CD4-positive, alpha-beta T cell treated with Interleukin-1 beta for 1 hour (primary cell): ENCODE results near the gene GALE.
"Not testable (repeated sequence)": the region's sequence is repeated elsewhere in the genome, so short reads cannot be mapped to it uniquely, and the experiment has no call there.

Experiments
- DNase-seq, 2 donors: peaks; one replicate each; pipeline ENCODE4 v3.0.0-alpha.2; 2020 to 2022

Gene GALE

DNA sequence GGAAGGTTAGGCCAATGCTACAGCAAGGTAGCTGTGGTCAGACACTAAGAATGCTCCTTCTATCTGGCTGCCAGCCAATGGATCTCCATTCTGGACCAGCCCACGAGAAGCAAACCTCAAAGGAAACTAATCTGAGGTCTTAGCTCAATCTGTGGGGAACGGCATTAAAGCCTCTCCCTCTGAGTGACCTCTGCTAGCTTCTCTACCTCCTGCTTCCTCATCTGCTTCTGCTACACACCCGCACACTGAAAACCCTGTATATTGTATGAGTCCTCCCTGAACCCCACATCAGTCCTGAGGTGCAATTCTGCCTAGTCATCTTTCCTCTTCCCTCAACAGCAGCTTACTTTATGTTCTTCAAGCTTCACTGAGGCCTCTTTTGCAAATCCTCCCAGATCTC is 6.9 kb upstream of the GALE start:
- DNase-seq = no peak

DNA sequence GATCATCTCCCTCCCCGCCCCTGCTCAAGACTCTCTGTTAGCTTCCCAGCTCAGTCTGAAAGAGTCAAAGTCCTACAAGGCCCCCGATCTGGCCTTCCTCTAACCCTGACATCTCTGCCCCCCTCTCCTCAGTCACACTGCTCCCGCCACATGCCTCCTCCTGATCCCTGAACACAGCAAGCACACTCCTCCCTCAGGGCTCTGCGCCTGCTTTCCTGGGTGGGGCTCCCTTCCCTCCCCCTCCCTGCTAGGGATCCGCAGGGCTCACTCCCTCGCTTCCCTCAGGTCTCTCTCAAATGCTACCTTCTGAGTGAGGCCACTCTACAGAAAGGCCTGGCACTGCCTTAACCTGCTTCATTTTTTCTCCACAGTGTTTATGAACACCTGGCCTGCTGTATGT is 5.7 kb upstream of the GALE start:
- DNase-seq = no peak

DNA sequence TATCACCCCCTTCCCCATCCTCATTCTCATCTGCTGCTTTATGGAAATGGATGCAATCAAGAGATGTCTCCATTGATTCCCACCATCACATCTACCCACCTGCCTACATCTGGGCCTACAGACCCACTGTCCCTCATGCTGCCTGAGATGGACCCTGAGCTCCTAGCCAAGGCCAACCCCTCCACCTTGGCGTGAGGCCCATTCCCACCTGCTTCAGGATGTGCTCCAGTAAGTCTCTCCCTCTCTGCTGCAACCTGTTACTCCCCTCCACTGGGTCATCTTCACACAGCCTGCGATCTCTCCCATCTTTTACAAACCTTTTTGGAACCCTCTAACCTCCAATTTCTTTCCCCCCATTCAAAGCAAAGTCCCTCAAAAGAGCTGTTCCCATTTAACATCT is 4.5 kb upstream of the GALE start:
- no peak for DNase-seq

DNA sequence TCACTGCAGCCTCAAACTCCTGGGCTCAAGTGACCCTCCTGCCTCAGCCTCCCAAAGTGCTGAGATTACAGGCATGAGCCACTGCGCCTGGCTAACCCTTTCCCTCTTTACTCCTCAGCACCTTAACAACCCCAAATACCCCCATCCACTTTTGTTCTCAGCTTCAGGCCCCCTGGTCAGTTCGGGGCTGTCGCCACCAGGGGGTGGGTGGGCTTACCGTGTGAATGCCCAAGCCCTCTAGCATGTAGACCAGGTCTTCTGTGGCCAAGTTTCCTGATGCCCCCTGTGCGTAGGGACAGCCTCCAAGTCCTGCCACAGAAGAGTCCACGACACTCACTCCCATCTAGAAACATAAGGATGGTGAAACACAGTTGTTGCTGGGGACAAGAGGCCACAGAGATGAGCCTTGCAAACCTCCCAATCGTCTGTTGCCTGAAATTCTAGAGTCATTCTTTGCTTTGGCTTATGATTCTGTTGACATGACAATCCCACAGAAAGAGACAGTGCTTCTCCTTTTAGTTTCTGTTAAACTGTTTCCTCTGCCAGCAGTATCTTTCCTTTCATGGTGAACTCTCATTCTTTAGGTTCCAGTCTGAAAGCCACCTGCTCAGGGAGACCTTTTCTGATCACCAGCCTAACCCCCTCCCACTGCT is 3.8 kb upstream of the GALE start:
- no peak for DNase-seq

DNA sequence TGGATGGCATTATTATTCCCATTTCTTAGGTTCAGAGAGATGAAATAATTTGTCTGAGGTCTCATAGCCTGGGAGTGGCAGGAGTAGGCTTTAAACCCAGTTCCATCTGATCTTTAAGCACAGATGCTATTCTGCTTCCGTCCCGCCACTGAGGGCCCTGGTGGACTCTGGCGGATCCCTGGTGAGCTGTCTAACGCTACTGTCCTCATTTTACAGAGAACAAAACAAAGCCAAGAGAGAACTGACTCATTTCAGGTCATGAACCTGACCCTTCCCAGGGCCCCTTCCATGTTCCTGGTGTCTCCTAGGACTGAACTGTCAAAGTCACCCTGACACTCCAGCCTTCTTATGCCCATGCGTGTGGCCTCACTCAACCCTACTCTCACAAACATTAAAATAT is 3.1 kb upstream of the GALE start:
- no peak for DNase-seq

DNA sequence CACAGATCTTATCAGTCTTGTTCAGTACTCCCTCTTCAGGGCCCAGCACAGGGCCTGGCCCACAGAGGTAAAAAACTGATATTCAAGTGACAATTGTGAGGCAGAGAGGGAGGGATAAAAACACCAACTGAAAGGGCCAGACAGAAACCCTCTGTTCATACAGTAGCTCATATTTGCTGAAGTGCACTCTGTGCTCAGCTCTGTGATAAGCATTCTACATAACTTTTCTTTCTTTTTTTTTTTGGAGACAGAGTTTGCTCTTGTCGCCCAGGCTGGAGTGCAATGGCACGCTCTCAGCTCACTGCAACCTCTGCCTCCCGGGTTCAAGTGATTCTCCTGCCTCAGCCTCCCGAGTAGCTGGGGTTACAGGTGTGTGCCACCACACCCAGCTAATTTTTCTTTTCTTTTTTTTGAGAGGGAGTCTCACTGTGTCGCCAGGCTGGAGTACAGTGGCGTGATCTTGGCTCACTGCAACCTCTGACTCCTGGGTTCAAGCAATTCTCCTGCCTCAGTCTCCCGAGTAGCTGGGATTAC is 2.3 kb upstream of the GALE start:
- DNase-seq = not testable (repeated sequence)

DNA sequence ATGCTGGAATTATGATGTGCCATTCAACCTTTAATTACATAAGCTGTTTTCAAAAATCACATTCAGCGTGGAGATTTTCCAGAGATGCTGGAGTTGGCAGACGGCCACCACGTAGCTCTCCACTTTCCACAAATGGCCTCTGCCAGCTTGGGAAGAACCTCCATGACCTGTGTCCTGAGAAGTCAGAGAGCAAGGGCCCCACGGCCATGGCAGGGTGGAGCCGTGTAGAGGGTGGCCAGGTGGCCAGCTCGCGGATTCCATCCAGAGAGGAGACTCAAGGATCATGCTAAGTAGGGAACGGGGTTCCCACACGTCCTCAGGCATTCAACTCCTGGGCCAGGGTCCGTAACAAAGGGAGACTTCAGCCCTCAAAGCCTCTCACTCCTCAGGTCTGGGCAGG is 1.3 kb upstream of the GALE start:
- no peak for DNase-seq

DNA sequence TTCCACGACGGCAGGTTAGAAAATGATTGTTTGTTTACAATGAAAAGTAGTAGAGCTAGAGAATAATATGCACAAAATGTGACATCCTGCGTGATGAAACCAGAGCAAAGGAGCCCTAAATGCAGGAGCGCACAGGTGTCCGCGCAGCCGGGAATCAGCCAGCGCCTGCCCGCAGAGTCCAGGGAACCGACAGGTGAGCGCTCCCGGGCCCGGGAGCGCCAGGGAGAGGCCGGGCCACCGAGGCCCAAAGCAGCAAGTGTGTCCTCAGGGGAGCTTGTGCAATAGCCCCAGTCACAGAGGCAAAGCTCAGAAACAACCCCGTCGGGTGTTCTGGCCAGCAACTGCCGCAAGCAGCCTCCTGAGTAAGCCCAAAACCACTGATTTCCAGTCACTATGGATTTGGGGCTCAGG is 789 bp upstream of the GALE start:
- DNase-seq = no peak

DNA sequence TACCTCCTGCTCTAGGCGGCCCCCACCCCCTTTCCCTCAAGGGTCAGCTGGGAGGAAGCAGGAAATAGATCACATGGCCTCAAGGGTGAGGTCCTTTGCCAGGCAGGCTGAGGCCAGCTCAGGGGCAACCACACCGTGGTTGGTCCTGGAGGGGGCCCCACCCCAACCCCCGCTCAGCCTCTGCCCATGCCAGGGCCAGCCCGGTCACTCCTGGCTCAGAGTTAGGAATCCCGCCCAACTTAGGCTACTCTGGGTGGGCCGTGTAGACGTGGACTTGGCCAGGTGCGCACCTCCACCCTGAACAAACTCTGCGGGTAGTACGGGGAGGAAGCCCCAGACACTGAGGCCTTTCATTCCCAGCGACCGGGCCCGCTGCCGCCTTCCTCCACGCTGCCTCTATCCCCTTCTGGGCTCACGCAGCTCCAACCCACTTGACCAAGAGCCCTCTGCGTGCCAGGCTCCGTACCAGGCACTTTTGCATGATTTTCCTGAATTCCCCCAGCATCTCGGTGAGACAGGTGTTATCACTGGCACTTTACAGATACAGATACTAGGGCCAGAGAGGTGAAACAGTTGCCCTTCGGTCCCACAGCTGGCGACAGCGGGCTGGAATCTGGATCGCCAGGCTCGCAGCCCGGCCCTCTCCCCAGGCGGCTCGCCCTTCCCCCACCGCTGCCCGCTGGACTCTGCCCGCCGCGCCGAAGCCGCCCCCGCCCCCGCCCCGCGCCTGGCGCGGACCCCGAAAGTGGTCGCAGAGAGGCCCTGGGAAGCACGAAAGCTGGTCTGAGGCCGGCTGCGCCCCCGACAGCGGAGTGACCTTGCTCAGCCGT is 769 bp downstream of the GALE start:
- peak; percentile 31 to 47 for DNase-seq

DNA sequence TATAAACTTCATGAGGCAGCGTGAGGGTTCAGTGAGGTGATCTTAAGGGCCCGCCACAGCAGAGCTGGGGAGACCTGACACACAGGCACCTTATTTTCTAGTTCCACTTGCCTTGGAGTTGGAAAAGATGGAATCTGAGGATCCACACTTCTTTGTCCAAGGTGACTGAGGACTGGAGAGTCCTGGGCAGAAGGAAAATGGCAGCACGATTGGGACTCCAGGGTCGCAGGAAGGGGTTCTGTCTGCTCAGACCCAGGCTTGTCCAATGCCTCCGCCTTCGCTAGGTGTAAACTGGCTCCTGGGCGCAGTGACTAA is 1.3 kb downstream of the GALE start:
- no peak for DNase-seq

DNA sequence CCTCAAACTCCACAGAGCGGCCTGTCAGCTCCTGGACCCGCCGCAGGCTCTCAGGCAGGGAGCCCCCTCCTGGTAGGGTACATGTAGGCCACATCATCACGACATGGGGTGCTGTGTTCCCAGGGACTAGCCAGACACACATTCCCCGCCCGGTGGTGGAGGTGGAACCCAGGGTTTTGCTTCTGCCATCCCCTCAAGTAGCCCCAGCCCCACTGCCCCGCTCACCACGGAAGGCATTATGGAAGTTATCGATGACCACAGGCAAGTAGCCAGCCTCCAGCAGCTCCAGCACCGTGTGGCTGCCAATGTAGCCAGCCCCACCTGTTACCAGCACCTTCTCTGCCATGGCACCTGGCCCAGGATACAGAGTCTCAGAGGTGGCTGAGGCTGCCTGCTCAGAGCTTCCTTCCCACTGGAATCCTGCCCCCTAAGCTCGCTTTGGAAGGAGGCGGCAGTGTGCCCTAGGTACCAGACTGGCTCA is 1.9 kb downstream of the GALE start:
- no peak for DNase-seq

DNA sequence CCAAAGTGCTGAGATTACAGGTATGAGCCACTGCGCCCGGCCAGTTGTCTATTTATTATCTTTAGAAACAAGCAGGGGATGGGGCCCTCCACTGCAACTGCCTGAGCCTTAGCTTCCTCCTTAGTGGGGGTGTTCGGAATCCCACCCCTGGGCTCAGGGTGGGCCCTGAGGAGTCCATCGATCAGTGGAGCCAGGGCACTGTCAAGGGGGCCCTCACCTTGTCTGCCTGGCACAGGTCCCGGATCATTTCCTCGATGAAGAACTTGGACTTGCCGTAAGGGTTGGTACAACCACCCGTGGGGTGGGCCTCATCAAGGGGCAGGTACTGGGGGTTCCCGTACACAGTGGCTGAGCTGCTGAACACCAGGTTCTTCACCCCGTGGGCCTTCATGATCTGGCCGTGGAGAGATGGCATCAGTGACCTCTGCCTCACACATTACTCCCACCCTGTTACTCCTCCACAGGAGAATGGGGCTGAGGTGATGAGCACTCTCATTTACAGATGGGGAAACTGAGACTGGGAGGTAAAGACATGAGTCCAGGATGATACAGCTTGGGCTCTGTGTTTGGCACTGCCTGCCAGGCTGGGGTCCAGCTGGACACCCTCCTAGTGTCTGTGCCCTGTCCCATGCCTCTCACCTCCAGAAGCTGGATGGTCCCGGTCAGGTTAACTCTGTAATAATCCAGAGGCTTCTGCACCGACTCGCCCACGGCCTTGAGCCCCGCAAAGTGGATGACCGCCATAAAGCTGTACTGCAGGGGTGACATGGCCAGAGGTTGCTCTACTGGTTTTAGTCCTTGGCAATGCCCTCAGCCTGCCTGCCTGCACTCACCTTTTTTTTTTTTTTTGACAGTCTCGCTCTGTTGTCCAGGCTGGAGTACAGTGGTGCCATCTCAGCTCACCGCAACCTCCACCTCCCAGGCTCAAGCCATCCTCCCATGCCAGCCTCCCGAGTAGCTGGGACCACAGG is 2.8 kb downstream of the GALE start:
- DNase-seq = no peak

DNA sequence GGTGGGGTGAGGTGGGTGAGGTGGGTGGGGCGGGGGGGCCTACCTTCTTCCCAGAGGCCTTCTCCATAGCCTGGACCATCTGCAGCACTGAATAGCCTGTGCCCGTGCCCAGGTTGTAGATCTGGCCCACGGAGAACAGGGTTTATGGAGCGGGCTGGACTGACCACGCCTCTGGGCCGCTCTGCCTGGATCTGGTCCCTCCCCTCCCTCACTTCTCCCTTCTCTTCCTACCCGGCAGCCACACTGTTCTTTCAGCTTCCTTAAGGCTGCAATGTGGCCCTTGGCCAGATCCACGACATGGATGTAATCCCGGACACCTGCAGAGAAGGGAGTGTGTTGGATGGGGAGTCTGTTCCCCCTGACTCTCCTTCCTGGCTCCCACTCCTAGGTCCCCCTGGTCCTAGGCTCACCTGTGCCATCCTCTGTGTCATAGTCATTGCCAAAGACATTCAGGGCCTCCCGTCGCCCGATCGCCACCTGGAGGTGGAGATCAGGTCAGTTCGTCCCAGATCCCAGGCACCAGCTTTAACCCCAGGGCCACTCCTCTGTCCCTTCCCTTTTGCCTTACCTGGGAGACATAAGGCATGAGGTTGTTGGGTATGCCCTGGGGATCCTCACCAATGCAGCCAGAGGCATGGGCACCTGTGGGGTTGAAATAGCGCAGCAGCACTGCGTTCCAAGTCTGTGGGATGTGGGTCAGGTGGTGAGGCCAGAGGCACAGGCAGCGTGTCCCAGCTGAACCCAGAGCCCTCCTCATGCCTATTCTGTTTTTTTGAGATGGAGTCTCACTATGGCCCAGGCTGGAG is 3.9 kb downstream of the GALE start:
- no peak for DNase-seq

DNA sequence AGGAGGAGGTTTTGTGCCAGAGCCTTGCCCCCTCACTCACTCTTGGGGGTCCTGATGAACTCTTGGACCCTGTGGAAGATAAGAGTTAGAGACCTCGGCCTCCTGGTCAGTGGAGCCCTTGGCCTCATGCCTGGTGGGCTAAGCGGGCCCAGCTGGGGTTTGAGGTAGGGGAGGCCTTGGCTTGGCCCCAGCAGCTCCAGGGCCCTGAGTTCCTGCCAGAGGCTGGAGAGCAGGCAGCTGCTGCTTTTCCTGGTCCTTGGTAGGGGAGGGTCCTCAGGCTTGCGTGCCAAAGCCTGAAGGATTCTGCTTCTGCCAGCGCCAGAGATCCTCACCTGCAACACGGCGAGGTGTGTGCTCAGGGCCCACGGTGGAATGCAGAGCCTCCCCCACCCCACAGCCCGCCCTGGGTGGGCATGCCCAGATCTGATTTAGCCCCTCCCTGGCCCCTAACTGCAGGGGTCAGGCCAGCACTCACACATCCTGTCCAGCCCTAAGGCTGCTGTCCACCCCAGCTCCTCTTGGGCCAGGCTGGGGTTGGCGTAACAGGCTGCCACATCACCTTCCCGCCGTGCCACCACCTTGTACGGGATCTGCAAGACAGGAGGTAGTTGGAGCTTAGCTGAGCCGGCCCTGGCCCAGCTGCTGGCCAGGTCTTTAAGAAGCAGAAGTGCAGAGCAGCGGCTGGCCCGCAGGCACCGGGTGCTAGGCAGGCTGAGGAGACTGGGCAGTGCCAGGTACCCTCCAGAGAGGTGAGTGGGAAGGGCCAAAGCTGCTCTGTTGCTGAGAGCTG is 4.7 kb downstream of the GALE start:
- no peak for DNase-seq

DNA sequence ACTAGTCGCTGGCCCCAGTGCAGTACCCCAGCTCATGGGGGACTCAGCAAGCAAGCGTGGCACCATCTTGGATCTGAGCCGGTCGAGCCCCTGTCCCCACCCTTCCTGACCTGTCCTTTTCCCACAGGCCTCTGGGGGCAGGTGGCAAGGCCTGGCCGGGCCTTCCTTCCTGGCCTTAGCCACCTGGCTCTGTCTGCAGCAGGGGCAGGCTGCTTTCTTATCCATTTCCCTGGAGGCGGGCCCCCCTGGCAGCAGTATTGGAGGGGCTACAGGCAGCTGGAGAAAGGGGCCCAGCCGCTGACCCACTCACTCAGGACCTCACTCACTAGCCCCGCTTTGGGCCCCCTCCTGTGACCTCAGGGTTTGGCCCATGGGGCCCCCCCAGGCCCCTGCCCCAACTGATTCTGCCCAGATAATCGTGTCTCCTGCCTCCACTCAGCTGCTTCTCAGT is 5.8 kb downstream of the GALE start:
- DNase-seq = not testable (repeated sequence)

DNA sequence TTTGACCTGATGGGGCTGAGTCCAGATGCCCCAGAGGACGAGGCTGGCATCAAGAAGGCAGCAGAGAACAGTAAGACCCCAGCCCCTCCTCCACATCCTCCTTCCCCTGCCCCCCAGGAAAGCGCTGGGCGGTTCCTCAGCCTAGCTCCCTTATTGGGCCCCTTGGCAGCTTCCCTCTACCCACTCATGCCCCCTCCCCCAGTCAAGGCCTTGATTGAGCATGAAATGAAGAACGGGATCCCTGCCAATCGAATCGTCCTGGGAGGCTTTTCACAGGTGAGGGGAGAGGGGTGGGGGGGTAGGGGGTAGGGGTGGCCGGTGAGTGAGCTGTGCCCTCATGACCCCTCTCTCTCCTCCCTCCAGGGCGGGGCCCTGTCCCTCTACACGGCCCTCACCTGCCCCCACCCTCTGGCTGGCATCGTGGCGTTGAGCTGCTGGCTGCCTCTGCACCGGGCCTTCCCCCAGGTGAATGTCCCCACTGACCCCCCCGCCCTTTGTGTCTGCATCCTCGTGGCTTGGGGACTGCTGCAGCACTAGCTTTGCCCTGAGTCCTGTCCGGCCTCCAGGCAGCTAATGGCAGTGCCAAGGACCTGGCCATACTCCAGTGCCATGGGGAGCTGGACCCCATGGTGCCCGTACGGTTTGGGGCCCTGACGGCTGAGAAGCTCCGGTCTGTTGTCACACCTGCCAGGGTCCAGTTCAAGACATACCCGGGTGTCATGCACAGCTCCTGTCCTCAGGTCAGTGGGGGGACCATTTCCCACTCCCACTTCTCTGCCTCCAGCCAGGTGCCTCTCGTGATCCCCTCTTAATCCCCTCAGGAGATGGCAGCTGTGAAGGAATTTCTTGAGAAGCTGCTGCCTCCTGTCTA is 6.5 kb downstream of the GALE start:
- DNase-seq = no peak

DNA sequence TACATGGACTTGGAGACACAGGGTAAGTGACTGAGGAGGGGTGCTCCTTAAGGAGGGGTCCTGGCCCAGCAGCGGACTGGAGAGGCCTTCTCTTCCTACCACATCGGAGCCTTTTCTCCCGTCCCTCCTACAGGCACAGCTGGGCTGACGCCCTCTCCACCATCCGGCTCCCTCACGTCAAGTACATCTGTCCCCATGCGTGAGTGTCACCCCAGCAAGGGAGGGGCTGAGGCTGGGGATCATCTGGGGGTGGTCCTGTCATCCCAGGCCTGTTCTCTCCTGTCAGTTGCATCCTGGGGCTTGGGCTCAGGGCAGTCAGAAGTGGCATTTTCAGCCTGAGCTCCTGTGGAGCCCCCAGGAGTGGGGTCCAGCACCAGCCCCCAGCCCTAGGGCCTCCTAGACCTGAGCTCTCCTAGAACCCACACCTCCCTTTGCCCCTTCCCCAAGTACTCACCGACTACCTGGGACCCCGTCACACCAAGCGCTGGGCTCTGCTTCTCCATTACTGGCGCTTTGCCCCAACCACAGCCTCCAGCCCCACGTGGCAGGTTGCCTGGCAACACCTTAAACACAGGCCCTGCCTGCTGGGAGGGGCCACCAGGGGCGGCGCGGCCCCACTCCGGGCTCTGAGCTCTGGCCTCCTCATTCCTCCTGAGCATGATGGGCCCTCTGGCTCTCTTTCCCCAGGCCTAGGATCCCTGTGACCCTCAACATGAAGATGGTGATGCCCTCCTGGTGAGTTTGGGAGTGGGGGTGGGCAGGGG is 7.4 kb downstream of the GALE start:
- peak; percentile 55 for DNase-seq

DNA sequence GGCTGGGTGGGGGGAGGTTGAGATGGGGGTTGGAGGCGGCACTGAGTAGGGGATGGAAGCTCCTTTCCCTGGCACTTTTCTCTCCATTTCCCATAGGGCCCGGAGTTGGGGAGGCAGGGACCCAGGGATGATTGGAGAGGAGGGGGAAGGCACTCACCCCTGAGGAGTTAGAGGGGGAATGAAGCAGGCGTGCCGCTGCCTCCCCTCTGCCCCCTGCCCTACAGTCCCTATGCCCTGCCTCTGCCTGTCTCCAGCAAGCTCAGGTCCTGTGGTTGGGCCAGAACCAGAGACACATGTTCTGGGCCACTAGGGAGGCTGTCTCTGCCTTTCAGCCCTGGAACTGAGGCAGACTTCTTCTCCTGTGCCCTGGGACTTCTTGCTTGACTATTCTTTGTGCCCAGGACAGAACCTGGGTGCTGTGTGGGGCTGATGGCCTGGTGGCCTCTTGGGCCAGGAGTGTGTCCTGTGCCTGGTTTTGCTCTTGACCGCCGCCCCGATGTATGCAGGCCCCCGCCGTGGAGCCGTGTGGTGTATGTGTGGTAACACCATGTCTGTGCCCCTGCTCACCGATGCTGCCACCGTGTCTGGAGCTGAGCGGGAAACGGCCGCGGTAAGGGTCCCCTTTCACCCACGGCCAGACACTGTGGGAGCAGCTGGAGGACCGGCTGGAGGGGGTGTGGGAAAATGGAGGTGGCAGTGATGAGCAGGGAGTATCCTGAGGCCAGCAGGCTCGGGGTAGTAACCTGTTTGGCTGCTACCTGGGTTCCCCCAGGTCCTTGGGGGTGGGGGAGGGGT is 8.2 kb downstream of the GALE start:
- no peak for DNase-seq
